B cell (primary cell): Measurements from ENCODE around the gene HJV. TPM values are rescaled to one million over a fixed set of nuclear protein-coding genes. Genes with fewer than 3 reads are reported as not detected.
A peak's percentile ranks its signal among the peaks of the same experiment; 100 is the strongest.

Source experiments
- ATAC-seq: fragments of 200-7000 bp; cut with Tn5 transposase; one replicate; pipeline ENCODE4 v1.10.0; 2021; ENCODE audit warnings: low read depth, mild to moderate bottlenecking, moderate number of reproducible peaks, moderate library complexity
- CTCF ChIA-PET: fragments of 350-600 bp; sonication (Branson Sonifier 250); formaldehyde crosslinking; loops from one replicate; lab custom pipeline; 2021; ENCODE audit warnings: antibody characterized with exemption, inconsistent platforms; lab: Charles Lee
- POLR2A ChIA-PET: fragments of 350-600 bp; sonication (Branson Sonifier 250); formaldehyde crosslinking; loops from one replicate; lab custom pipeline; 2021; ENCODE audit warnings: antibody characterized with exemption; lab: Charles Lee
- DNase-seq: peaks from one replicate; pipeline ENCODE4 v3.0.0; 2013
- H2AFZ ChIP-seq: 2 replicates; pipeline ENCODE4 v1.6.1; 2012; ENCODE audit warnings: mild to moderate bottlenecking, low read depth, low read length; ENCODE audit not compliant: insufficient read depth, poor library complexity, severe bottlenecking
- H3K27ac ChIP-seq, 2 donors: 1 replicate in 1 of 2; 2 replicates in 1 of 2; pipeline ENCODE4 v1.5.1; 2012 to 2013; ENCODE audit warnings: low read length in 2 of 2, mild to moderate bottlenecking in 2 of 2, moderate library complexity in 1 of 2
- H3K27me3 ChIP-seq, 4 experiments: fragments of 200-600 bp in 1 of 4; sonication (generic) in 1 of 4; replicated peaks in 1 of 4; 1 replicate in 2 of 4; 2 replicates in 2 of 4; pipeline versions ENCODE4 v1.6.1 to v1.7.0; 2013 to 2016; ENCODE audit warnings: low read length in 3 of 4, mild to moderate bottlenecking in 2 of 4, mixed read lengths in 1 of 4, moderate library complexity in 1 of 4; ENCODE audit not compliant: insufficient read depth in 4 of 4, control insufficient read depth in 3 of 4; ENCODE audit errors: control extremely low read depth in 1 of 4
- H3K36me3 ChIP-seq, 2 experiments: replicated peaks in 1 of 2; 1 replicate in 1 of 2; 2 replicates in 1 of 2; pipeline versions ENCODE4 v1.6.1 to v1.7.1; 2013; ENCODE audit warnings: low read length in 1 of 2; ENCODE audit not compliant: insufficient read depth in 2 of 2, control insufficient read depth in 1 of 2; ENCODE audit errors: control extremely low read depth in 1 of 2, extremely low read depth in 1 of 2
- H3K4me1 ChIP-seq, 2 donors: fragments of 200-600 bp in 1 of 2; sonication (generic) in 1 of 2; 1 replicate in 1 of 2; 2 replicates in 1 of 2; pipeline versions ENCODE4 v1.5.1 to v1.6.1; 2013 to 2017; ENCODE audit warnings: low read length in 2 of 2; ENCODE audit not compliant: control insufficient read depth in 2 of 2, insufficient read depth in 2 of 2
- H3K4me2 ChIP-seq: replicated peaks from 2 replicates; pipeline ENCODE3; 2012; ENCODE audit warnings: mild to moderate bottlenecking, low read depth, low read length; ENCODE audit not compliant: poor library complexity, severe bottlenecking
- H3K4me3 ChIP-seq, 5 experiments: fragments of 200-600 bp in 1 of 5; sonication (generic) in 1 of 5; 1 replicate in 3 of 5; 2 replicates in 2 of 5; pipeline versions ENCODE4 v1.5.1 to v1.7.0; 2011 to 2016; ENCODE audit warnings: low read length in 4 of 5, mild to moderate bottlenecking in 4 of 5, low read depth in 2 of 5, control low read depth in 1 of 5, moderate library complexity in 1 of 5; ENCODE audit not compliant: insufficient read depth in 1 of 5; ENCODE audit errors: control extremely low read depth in 1 of 5, extremely low read depth in 1 of 5
- H3K79me2 ChIP-seq: fragments of 200-600 bp; sonication (generic); one replicate; pipeline ENCODE4 v1.6.0; 2016; ENCODE audit warnings: low read length; ENCODE audit not compliant: control insufficient read depth, insufficient read depth
- H3K9ac ChIP-seq: fragments of 200-600 bp; sonication (generic); 2 replicates; pipeline ENCODE4 v1.6.1; 2017; ENCODE audit warnings: mild to moderate bottlenecking, low read length, moderate library complexity
- H3K9me3 ChIP-seq, 3 donors: one replicate each; pipeline versions ENCODE4 v1.6.1 to v1.7.1; 2013; ENCODE audit warnings: low read length in 2 of 3; ENCODE audit not compliant: control insufficient read depth in 2 of 3, insufficient read depth in 1 of 3; ENCODE audit errors: control extremely low read depth in 1 of 3
- H4K20me1 ChIP-seq: 2 replicates; pipeline ENCODE4 v1.6.0; 2012; ENCODE audit warnings: mild to moderate bottlenecking, low read length; ENCODE audit not compliant: insufficient read depth, control insufficient read depth, poor library complexity, severe bottlenecking
- H3K27ac Mint-ChIP-seq: one replicate; pipeline ENCODE4 v1.8.0; 2021; ENCODE audit warnings: mixed read lengths
- H3K27me3 Mint-ChIP-seq: one replicate; pipeline ENCODE4 v1.8.0; 2021; ENCODE audit warnings: mixed read lengths
- H3K4me1 Mint-ChIP-seq: one replicate; pipeline ENCODE4 v1.8.0; 2021; ENCODE audit warnings: mixed read lengths
- H3K4me3 Mint-ChIP-seq: one replicate; pipeline ENCODE4 v1.8.0; 2021; ENCODE audit warnings: mixed read lengths
- H3K9me3 Mint-ChIP-seq: one replicate; pipeline ENCODE4 v1.8.0; 2022; ENCODE audit warnings: mixed read lengths; ENCODE audit not compliant: insufficient read depth
- CTCF ChIP-seq: fragments of 200-600 bp; IDR thresholded peaks from one replicate; pipeline ENCODE4 v1.8.0; 2022; ENCODE audit warnings: antibody characterized with exemption, mild to moderate bottlenecking
- EZH2 ChIP-seq: IDR thresholded peaks from 2 replicates; pipeline ENCODE4 v1.6.1; 2012; ENCODE audit warnings: borderline replicate concordance, low read depth, mild to moderate bottlenecking, moderate library complexity, low read length; ENCODE audit not compliant: insufficient read depth, poor library complexity, severe bottlenecking
- WGBS: methylation state at CpG from one replicate; pipeline ENCODE4 v1.1.5; 2013; ENCODE audit warnings: missing lambda C conversion rate; ENCODE audit not compliant: insufficient coverage; 5-methylcytosine and 5-hydroxymethylcytosine counted together
- intact Hi-C: fragments of 100-400 bp; cut with micrococcal nuclease; formaldehyde crosslinking; loops from one replicate; pipeline ENCODE4 v1.10.0; 2022
- polyA plus RNA-seq: library from polyadenylated mRNA; depleted of rRNA; stranded (reverse); fragments of >200 nt; gene quantifications from 2 replicates; pipeline ENCODE4 v1.2.3, GENCODE V29; 2012
- total RNA-seq, 2 donors: library from RNA; stranded (reverse); fragments of 120-200 nt in 1 of 2; gene quantifications; 1 replicate in 1 of 2; 2 replicates in 1 of 2; pipeline versions ENCODE4 v1.2.3 to v1.2.4, GENCODE V29; 2013 to 2022

The HJV gene
- total and polyA plus RNA-seq, 2 donors (not counting 1 experiment from before 2014, with no cell fraction given) = not detected

GRCh38 chr1:146001709-146002108, 19.8 kb downstream of the HJV start:
- H3K27ac ChIP-seq = peak overlapping the region in 1 of 2 donors; percentile 61
- ATAC-seq (no peak), DNase-seq (no peak)
- no peaks in the 10 kb centered on the region for H4K20me1 ChIP-seq
- H3K9me3 ChIP-seq = no peaks in the 10 kb centered on the region
- H3K4me1 Mint-ChIP-seq = peaks cover 60% of the 10 kb centered on the region
- H2AFZ ChIP-seq = no peak overlapping the region
- H3K4me3 Mint-ChIP-seq = no peak overlapping the region
- H3K4me1 ChIP-seq = peaks cover 47 to 54% of the 10 kb centered on the region in 2 donors
- no peaks in the 10 kb centered on the region for H3K9me3 Mint-ChIP-seq
- H3K9ac ChIP-seq = no peak overlapping the region
- TF ChIP-seq CTCF (no peak), EZH2 (no peak)
- H3K36me3 ChIP-seq = no peaks in the 10 kb centered on the region
- H3K4me2 ChIP-seq = peak overlapping the region; percentile 32
- intact Hi-C loops = no loop called here
- H3K79me2 ChIP-seq = peaks cover 27% of the 10 kb centered on the region
- ChIA-PET POLR2A (interaction anchor here (0.6 to 1.9 kb wide), 4 partner anchors 13 to 1437 kb away, joined by 3 to 14 read pairs (median 4); partner anchors contain the start of gene LIX1L), CTCF (interaction anchor here (1.3 to 4.2 kb wide), 3 partner anchors 8 to 29 kb away, joined by 3 to 46 read pairs (median 4); no protein-coding TSS in a partner anchor)
- no peaks in the 10 kb centered on the region for H3K27me3 ChIP-seq
- peak overlapping the region; percentile 62 for H3K27ac Mint-ChIP-seq
- WGBS = 100% methylated on average over 1 of the region's 2 CpGs
- no peaks in the 10 kb centered on the region for H3K27me3 Mint-ChIP-seq
- H3K4me3 ChIP-seq = no peak overlapping the region

GRCh38 chr1:145999321-146000024, 22.1 kb downstream of the HJV start:
- no peaks in the 10 kb centered on the region for H3K27me3 ChIP-seq
- H3K9me3 ChIP-seq = no peaks in the 10 kb centered on the region
- DNase-seq (peak; percentile 64), ATAC-seq (peak; percentile 28)
- peaks cover 18% of the 10 kb centered on the region for H4K20me1 ChIP-seq
- H3K4me3 Mint-ChIP-seq = peak overlapping the region; percentile 52
- ChIA-PET POLR2A (interaction anchor here (1.2 to 12.1 kb wide), 2 partner anchors 21 to 141 kb away, joined by 3 to 131 read pairs; partner anchors contain the start of gene PIAS3), CTCF (interaction anchor here (11.7 kb wide), 1 partner anchor 19 kb away, joined by 207 read pairs; no protein-coding TSS in a partner anchor)
- peaks cover 5 to 17% of the 10 kb centered on the region in 2 experiments for H3K36me3 ChIP-seq
- H3K27me3 Mint-ChIP-seq = no peaks in the 10 kb centered on the region
- peak overlapping the region; percentile 80 for H3K4me2 ChIP-seq
- no peaks in the 10 kb centered on the region for H3K9me3 Mint-ChIP-seq
- H3K4me1 Mint-ChIP-seq = peaks cover 53% of the 10 kb centered on the region
- H3K27ac Mint-ChIP-seq = peak overlapping the region; percentile 100
- peak overlapping the region; percentile 27 for H3K9ac ChIP-seq
- intact Hi-C loops = loop anchor here (5.0 kb wide), 1 partner anchor 142 kb away; the partner anchor contains the start of gene PIAS3
- H3K4me3 ChIP-seq = peak overlapping the region; percentile 4 to 34 (median 17)
- peaks cover 34 to 43% of the 10 kb centered on the region in 2 donors for H3K4me1 ChIP-seq
- peaks cover 32% of the 10 kb centered on the region for H3K79me2 ChIP-seq
- TF ChIP-seq EZH2 (no peak), CTCF (no peak)
- peak overlapping the region; percentile 0 for H2AFZ ChIP-seq
- peak overlapping the region; percentile 82 to 96 for H3K27ac ChIP-seq
- WGBS = 35% methylated on average over 3 of the region's 5 CpGs
